Amygdala (tissue), 56 donors: ENCODE results near the gene DGCR2.
"Not testable (repeated sequence)": the region's sequence is repeated elsewhere in the genome, so short reads cannot be mapped to it uniquely, and the experiment has no call there.

Experiments used
- DNase-seq, 56 donors: peaks; one replicate each; lab custom pipeline; 2025; lab: John Stamatoyannopoulos, UW

Gene DGCR2

DNA sequence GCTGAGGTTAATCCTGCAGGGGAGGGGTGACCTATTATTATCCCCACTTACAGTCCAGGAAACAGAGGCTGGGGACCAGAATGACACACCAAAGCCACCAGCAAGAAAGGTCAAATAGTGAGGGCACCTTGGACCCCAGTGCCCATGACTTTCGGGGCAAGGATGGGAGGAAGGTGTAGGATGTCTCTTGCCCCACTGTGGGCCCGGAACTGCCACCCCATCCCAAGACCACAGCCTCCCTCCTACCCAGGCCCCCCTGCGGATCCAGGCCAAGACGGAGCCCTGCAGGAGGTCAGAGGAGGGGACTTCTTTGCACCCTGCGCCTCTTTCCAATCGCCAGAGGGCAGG is 87.1 kb downstream of the DGCR2 start:
- not testable (repeated sequence) for DNase-seq

- DNase-seq: not testable (repeated sequence)
Measured at GRCh38 chr22:19034724-19035120, 87.5 kb downstream of the DGCR2 start.

GRCh38 chr22:19034031-19034723 is 88.0 kb downstream of the DGCR2 start:
- DNase-seq: not testable (repeated sequence)

DNA sequence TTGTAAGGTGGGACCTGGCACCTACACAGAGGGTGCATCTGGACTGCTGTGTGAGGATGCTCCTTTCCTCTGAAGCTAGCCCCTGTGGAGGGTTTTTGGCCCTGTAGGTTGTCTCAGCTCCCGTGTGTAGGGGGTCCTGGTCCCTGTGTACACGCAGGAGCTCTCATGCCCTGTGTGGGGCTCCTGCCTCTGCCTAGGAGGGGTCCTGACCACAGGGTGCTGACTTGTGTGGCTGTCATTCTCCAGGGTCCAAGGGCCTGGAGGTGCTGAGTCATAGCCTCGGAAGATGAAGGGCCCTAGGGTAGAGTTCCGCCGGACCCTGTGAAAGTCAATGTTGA is 88.7 kb downstream of the DGCR2 start:
- not testable (repeated sequence) for DNase-seq

- DNase-seq: not testable (repeated sequence)
Measured at GRCh38 chr22:19032898-19033567, 89.2 kb downstream of the DGCR2 start.

DNA sequence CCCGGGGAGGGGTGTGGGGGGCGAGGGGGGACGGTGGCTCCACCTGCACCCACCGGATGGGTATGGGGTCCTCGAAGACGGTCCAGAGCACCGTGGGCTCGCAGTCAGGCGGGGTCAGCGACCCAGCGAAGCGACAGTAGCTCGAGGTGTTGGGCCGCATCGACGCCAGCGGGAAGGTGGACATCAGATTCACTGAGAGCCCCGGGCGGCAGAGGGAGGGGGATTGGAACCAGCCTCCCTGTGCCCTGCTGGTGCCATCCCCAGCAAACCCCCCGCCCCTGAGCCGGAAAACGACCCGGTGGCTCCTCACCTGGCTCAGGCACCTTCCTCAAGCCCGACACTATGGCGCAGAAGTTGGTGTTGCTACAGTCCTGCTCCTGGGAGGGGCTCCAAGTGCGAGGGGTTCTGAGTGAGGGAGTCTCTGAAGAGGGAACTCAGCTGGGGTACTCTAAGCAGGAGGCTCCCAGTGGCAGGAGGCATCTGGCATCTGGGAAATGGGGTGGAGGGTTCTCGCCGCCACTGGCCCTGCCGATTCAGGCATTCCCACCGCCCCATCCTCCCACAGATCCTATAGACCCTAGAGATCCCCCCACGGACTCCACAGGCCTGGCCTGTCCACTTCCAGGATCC is 89.9 kb downstream of the DGCR2 start:
- not testable (repeated sequence) for DNase-seq

GRCh38 chr22:19030889-19031252 is 91.3 kb downstream of the DGCR2 start:
- DNase-seq: not testable (repeated sequence)

DNA sequence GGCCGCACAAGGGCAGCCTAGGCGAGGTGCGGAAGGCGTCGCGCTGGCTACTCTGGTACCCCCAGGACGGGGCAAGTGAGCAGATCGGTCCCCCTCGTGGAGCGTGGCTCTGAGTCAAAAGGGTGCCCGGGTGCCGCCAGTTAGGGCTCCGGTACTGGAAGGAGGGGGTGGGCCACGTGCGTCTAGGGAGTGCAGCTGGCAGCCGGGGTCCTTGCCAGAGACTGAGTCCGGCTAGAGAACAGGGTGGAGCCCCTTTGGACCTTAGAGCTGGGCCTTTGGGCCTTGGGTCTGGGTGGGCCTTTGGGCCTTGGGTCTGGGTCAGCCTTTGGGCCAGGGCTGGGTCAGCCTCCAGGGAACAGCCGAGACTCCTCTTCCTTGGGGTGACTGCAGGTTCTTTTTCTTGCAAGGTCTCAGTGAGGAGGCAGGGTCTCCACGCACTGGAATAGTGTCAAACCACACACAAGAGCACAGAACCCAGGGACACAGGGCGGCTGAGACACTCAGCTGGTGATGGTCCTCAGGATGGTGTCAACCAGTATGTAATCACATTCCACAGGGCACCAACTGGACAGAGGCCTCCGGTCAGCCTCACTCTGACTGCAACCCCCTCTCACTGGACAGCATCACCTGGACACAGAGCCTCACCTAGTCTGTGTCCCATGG is 91.9 kb downstream of the DGCR2 start:
- not testable (repeated sequence) for DNase-seq

DNA sequence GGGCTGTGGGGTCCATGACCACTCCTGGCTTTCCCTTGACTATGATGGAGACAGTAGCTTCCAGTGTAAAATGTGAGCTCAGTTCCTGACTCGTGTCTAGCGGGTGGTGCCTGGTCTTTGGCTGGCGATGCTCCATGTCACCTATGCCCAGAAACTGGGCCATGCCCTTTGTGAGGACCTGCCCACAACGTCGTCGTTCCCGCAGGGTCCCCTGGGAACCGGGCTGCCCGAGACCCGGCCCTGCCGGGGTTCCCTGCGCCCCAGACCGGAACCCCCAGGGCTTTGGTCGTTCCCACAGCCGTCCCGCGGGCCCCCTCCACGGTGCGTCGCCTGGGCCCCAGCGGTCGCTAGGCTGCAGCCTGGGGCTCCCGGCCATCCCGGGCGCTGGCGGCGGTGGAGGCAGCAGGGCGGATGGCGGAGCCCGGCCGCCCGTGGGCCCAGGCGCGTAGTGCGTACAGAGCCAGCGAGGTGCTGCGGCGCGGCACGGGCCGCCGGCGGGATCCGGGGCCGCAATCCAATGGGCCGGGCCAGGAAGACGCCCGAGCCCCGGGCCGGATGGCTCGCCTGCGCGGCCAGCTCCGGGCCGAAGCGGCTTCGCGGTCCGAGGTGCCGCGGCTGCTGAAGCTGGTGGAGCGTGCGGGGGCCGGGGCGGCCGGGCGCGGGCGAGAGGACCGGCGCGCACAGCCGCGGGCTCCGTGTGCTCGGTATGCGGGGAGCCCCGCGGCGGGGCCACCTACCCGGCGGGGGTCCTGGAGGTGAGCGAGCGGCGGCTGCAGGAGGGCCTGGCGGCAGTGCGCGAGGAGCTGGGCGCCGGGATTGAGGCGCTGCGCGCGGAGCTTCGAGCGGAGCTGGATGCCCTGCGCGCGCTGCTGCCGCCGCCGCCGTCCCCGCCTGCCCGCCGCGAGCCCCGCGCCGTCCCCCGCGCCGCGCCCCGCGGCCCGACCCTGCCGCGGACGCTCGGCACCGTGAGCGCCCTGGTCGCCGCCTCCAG is 92.8 kb downstream of the DGCR2 start:
- not testable (repeated sequence) for DNase-seq

GRCh38 chr22:19028060-19028455 is 94.2 kb downstream of the DGCR2 start:
- not testable (repeated sequence) for DNase-seq

DNA sequence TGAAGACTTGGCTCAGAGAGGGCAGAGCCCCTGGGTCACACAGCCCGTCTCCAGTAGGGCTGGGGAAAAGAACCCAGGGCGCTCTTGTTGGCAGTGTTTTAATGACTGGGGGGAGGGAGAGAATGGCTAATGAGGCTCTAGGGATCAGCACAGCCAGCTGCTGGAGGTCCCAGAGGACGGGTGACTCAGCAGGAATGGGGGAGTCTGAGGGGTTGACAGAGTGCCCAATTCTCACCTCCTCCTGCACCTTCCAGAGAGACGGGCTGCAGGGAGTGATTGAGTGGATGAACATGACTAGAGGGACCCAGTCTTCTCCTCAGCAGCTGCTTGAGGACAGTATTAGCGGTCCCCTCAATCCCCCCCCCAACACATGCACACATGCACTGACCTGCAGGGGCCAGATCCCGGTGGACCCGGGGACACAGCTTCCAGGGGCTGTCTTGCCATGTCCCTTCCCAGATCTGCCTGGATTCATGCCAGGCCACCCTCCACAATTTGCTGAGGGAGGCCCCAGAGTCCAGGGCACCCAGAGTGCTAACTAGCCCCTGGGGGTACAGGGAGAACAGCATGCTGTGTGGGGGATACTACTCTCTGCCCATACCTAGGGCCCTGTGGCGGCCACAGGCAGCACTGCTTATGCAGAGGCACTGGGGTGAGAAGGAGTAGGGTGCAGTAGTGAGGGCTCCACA is 94.7 kb downstream of the DGCR2 start:
- not testable (repeated sequence) for DNase-seq

- DNase-seq: not testable (repeated sequence)
Measured at GRCh38 chr22:19026080-19026479, 96.1 kb downstream of the DGCR2 start.

DNA sequence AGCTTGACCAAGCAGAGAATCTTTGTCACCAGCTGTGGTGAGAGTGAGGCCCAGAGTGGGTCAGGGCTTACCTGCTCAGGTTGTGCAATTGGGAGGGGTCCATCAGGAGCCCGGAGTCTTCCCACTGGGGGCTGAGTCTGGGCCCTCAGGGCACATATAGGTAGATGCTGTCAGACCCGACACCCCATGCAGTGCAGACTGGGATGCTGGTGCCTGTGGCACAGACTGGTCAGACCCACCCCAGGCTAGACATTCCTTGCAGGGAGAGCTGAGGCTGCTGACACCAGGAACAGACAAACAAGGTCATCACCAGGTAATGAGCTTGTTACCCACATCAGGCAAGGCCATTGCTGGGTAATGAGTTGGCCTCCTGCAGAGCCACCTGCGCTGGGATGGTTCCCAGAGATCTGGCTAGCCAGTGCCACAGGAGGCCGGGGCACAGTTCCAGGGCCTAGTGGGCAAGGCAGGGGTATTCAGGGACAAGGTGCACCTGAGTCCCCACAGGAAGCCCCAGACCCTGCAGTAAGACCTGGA is 97.2 kb downstream of the DGCR2 start:
- not testable (repeated sequence) for DNase-seq

- not testable (repeated sequence) for DNase-seq
Measured at GRCh38 chr22:19023931-19024330, 98.3 kb downstream of the DGCR2 start.

- DNase-seq: no peak
Measured at GRCh38 chr22:19022755-19023154, 99.5 kb downstream of the DGCR2 start.

DNA sequence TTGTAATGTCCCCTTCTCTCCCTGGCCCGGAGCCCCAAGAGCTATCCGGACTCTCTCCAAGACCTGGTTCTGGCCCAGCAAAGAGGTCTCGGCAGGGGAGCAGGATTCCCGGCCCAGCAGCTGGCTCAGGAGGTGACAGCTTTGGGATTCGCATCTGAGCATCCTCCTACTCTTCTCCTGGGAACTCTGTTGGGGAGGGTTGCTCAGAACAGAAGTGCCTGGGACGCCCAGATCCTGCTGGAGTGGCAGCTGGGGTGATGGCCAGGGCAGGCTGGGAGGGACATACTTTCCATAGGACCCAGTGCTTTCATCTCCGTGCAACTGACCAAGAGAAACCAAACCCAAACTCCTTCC is 102.6 kb downstream of the DGCR2 start:
- DNase-seq: no peak

DNA sequence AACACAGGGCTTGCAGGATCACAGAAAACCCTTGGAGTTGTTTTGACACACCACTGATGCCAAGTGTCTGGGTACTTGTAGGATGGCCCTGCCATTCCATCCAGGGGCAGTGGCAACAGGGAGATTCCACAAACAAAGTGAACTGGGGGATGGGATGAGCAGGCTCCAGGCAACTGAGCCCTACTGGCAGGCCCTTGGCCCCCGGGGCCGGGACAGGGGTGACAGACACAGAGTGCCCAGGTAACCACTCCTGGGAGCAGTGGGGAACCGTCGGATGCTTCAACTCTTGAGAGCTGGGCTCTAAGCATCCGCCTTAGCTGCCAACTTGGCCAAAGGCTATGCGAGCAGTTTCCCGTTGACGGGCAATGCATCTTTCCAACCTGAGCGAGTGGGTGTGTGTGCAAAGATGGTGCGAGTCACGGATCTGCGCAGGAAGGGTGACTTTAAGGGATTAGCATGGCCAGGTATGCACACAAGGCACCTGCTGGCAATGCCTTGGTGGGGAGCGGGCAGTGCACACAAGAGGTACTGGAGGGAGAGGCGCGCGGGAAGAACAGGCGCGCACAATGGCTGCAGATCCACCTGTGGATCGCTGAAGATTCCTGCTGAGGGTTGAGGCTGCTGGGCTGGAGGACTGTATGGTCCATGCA is 103.1 kb downstream of the DGCR2 start:
- no peak for DNase-seq

DNA sequence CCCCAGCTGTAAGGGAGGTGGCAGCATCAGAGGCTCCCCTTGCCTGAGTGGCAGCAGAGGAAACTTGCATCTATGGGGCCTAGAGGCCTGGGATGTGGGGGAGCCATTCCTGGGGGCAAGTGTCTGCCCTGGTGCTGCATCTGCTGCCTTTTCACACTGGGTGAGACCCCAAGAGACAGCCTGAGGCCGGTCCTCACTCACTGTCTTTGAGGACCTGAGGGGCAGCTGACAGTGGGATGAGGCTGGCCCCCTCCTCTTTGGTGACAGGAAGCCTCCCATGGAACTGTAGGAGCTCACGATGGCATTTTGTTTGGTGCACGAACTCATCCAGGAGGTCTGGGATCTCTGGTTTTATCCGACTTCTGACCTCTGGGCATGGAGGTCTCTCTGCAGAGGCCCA is 104.0 kb downstream of the DGCR2 start:
- no peak for DNase-seq
